Measurements from ENCODE around the gene CDK15.
A peak's percentile ranks its signal among the peaks of the same experiment; 100 is the strongest.

Gene CDK15

DNA sequence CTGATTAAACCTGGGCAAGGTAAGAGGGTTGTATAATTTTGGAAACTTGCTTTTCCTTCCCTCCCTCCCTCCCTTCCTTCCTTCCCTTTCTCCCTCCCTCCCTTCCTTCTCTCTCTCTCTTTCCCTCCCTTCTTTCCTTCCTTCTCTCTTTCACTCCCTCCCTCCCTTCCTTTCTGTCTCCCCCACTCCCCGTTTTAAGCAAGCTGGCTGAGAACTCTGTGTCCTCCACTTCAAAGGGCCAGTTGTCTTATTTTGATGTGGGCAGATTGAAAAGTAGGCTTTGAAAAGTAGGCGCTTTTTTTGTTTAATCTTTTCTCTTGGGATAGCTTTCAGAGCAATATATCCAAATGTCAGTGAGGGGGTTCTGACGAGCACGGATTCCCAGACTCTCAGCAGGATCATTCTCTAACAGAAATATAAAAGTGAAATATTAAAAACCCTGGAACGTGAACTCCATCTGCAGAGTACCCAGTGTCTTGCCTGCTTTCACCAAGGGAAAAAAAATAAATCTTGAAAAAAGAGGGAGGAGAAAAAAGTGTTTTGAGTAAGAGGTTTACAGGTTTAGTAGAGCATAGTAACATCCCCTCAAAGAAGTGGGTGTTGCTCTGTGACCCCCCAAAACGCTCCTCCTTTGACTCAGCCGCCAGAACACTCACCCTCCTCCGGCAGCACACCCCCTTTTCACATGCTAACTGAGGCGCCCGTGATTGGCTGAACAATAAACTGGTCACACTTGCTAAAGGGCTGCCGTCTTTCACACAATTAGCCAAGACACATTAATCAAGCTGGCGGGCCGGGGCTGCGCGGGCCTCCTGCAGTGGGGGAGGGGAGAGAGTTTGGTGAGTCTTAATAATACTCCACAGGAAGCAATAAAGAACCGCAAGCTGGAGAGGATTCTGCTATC is 52.2 kb downstream of the CDK15 start (continued):
- TF ChIP-seq, protein P1, sequence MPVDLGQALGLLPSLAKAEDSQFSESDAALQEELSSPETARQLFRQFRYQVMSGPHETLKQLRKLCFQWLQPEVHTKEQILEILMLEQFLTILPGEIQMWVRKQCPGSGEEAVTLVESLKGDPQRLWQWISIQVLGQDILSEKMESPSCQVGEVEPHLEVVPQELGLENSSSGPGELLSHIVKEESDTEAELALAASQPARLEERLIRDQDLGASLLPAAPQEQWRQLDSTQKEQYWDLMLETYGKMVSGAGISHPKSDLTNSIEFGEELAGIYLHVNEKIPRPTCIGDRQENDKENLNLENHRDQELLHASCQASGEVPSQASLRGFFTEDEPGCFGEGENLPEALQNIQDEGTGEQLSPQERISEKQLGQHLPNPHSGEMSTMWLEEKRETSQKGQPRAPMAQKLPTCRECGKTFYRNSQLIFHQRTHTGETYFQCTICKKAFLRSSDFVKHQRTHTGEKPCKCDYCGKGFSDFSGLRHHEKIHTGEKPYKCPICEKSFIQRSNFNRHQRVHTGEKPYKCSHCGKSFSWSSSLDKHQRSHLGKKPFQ (tag by site-specific recombination; IDR thresholded peaks at IDR 0.05): peak; percentile 52; the same call in 1 of the 2 replicates
- peak; percentile 45; the same call in 1 of the 2 replicates for TF ChIP-seq ZBTB17 (tag by site-specific recombination; IDR thresholded peaks at IDR 0.05)

DNA sequence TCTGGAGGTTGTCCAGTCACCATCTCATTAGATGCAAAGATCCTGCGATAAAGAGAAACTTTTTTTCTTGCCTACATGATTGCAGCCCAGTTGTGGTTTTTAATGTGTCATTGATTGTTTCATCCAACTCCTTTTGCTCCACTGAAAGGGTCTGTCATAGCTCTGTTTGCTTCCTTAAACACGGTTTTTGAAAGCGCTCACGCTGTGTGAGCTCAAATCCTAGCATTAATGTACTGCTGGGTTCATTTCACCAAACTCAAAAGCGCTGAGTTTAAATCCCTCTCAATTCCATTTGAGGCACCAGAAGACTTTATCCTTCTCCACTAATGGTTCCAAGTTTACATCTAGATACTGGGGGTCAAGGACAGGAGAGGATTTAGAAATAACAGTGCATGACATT is 53.6 kb downstream of the CDK15 start:
- CTCF ChIA-PET: interaction anchor here (0.6 to 3.8 kb wide), 35 partner anchors 10 to 344 kb away, joined by 3 to 47 read pairs (median 6); no protein-coding TSS in a partner anchor
- Histone ChIP-seq H3K36me3 (ENCODE audit: control insufficient read depth in 2 of 2, insufficient read depth in 1 of 2, low read length in 2 of 2) (no peaks in the 10 kb centered on the region), H3K9me3 (ENCODE audit: control insufficient read depth, insufficient read depth, low read depth, low read length) (no peaks in the 10 kb centered on the region), H3K4me3 (ENCODE audit: low read depth, low read length) (no peak overlapping the region), H3K27ac (ENCODE audit: extremely low read depth, low read depth, low read length) (no peak overlapping the region), H3K4me1 (ENCODE audit: control insufficient read depth, insufficient read depth, low read length) (peaks cover 6% of the 10 kb centered on the region)
- TF ChIP-seq, protein P2, sequence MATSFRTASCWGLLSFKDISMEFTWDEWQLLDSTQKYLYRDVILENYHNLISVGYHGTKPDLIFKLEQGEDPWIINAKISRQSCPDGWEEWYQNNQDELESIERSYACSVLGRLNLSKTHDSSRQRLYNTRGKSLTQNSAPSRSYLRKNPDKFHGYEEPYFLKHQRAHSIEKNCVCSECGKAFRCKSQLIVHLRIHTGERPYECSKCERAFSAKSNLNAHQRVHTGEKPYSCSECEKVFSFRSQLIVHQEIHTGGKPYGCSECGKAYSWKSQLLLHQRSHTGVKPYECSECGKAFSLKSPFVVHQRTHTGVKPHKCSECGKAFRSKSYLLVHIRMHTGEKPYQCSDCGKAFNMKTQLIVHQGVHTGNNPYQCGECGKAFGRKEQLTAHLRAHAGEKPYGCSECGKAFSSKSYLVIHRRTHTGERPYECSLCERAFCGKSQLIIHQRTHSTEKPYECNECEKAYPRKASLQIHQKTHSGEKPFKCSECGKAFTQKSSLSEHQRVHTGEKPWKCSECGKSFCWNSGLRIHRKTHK (tag by site-specific recombination; IDR thresholded peaks at IDR 0.05): no peak
- TF ChIP-seq SP7 (tag by site-specific recombination; IDR thresholded peaks at IDR 0.05): no peak
- TF ChIP-seq, protein P3, sequence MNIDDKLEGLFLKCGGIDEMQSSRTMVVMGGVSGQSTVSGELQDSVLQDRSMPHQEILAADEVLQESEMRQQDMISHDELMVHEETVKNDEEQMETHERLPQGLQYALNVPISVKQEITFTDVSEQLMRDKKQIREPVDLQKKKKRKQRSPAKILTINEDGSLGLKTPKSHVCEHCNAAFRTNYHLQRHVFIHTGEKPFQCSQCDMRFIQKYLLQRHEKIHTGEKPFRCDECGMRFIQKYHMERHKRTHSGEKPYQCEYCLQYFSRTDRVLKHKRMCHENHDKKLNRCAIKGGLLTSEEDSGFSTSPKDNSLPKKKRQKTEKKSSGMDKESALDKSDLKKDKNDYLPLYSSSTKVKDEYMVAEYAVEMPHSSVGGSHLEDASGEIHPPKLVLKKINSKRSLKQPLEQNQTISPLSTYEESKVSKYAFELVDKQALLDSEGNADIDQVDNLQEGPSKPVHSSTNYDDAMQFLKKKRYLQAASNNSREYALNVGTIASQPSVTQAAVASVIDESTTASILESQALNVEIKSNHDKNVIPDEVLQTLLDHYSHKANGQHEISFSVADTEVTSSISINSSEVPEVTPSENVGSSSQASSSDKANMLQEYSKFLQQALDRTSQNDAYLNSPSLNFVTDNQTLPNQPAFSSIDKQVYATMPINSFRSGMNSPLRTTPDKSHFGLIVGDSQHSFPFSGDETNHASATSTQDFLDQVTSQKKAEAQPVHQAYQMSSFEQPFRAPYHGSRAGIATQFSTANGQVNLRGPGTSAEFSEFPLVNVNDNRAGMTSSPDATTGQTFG (tag by site-specific recombination; IDR thresholded peaks at IDR 0.05; ENCODE audit: borderline replicate concordance): no peak
- TF ChIP-seq ZNF202 (tag by site-specific recombination; IDR thresholded peaks at IDR 0.05; ENCODE audit: borderline replicate concordance): no peak
- TF ChIP-seq, protein P4, sequence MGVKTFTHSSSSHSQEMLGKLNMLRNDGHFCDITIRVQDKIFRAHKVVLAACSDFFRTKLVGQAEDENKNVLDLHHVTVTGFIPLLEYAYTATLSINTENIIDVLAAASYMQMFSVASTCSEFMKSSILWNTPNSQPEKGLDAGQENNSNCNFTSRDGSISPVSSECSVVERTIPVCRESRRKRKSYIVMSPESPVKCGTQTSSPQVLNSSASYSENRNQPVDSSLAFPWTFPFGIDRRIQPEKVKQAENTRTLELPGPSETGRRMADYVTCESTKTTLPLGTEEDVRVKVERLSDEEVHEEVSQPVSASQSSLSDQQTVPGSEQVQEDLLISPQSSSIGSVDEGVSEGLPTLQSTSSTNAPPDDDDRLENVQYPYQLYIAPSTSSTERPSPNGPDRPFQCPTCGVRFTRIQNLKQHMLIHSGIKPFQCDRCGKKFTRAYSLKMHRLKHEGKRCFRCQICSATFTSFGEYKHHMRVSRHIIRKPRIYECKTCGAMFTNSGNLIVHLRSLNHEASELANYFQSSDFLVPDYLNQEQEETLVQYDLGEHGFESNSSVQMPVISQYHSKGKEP (tag by site-specific recombination; IDR thresholded peaks at IDR 0.05): no peak
- no peak for TF ChIP-seq ZNF155 (tag by site-specific recombination; IDR thresholded peaks at IDR 0.05)
- POLR2A ChIA-PET: interaction anchor here (1.1 kb wide), 1 partner anchor 320 kb away, joined by 4 read pairs; no protein-coding TSS in a partner anchor

- POLR2A ChIA-PET: interaction anchor here (0.7 to 1.1 kb wide), 2 partner anchors 23 to 319 kb away, joined by 3 to 4 read pairs; no protein-coding TSS in a partner anchor
- TF ChIP-seq GLI2 (tag by site-specific recombination; IDR thresholded peaks at IDR 0.05; ENCODE audit: borderline replicate concordance, low read depth) (no peak), ZNF239 (tag by site-specific recombination; IDR thresholded peaks at IDR 0.05) (0 out of 2 replicates have a peak, but pooled peaks have one; percentile 33), ZNF214 (tag by site-specific recombination; IDR thresholded peaks at IDR 0.05; ENCODE audit: borderline replicate concordance) (no peak), ZNF211 (tag by site-specific recombination; IDR thresholded peaks at IDR 0.05; ENCODE audit: low read depth) (no peak), ZNF324 (tag by site-specific recombination; IDR thresholded peaks at IDR 0.05) (no peak), MEIS1 (CRISPR knock-in tag; IDR thresholded peaks at IDR 0.05; ENCODE audit: borderline replicate concordance) (no peak), ZNF449 (tag by site-specific recombination; IDR thresholded peaks at IDR 0.05) (no peak), CTCF (tag by site-specific recombination; IDR thresholded peaks at IDR 0.05) (peak; percentile 76), ZNF660 (tag by site-specific recombination; IDR thresholded peaks at IDR 0.05) (peak; percentile 65)
- TF ChIP-seq, protein P4 (tag by site-specific recombination; IDR thresholded peaks at IDR 0.05): peak; percentile 28; the same call in 1 of the 2 replicates
Measured at GRCh38 chr2:201860636-201861066, 54.3 kb downstream of the CDK15 start.

More at GRCh38 chr2:201860636-201861066, 54.3 kb downstream of the CDK15 start:
- Histone ChIP-seq H3K4me1 (ENCODE audit: control insufficient read depth, insufficient read depth, low read length) (peaks cover 6% of the 10 kb centered on the region), H3K4me3 (ENCODE audit: low read depth, low read length) (no peak overlapping the region), H3K36me3 (ENCODE audit: control insufficient read depth in 2 of 2, insufficient read depth in 1 of 2, low read length in 2 of 2) (no peaks in the 10 kb centered on the region), H3K27ac (ENCODE audit: extremely low read depth, low read depth, low read length) (no peak overlapping the region), H3K9me3 (ENCODE audit: control insufficient read depth, insufficient read depth, low read depth, low read length) (no peaks in the 10 kb centered on the region)
- CTCF ChIA-PET: interaction anchor here (0.6 to 3.8 kb wide), 53 partner anchors 9 to 378 kb away, joined by 3 to 47 read pairs (median 4); partner anchors contain the start of gene SUMO1

All from HEK293 (cell line).